Activated naive CD4-positive, alpha-beta T cell treated with anti-CD3 and anti-CD28 coated beads, Interleukin-2, amount 10 ng/mL, durations not matched to agents 7 days and 5 days (primary cell): Measurements from ENCODE around the gene NARS2.
"Not testable (repeated sequence)": the region's sequence is repeated elsewhere in the genome, so short reads cannot be mapped to it uniquely, and the experiment has no call there.

ENCODE experiments used
- CTCF ChIA-PET: fragments of 350-600 bp; sonication (Branson Sonifier 250); formaldehyde crosslinking; loops from one replicate; lab custom pipeline; 2021; ENCODE audit warnings: antibody characterized with exemption; lab: Charles Lee
- DNase-seq: peaks from one replicate; pipeline ENCODE4 v3.0.0-alpha.2; 2020
- H3K27ac Mint-ChIP-seq: one replicate; pipeline ENCODE4 v1.8.0; 2021; ENCODE audit warnings: mild to moderate bottlenecking, moderate library complexity, mixed read lengths
- H3K27me3 Mint-ChIP-seq: one replicate; pipeline ENCODE4 v1.8.0; 2021; ENCODE audit warnings: mild to moderate bottlenecking, mixed read lengths
- H3K36me3 Mint-ChIP-seq: one replicate; pipeline ENCODE4 v1.8.0; 2021; ENCODE audit warnings: mixed read lengths
- H3K4me1 Mint-ChIP-seq: one replicate; pipeline ENCODE4 v1.8.0; 2021; ENCODE audit warnings: mixed read lengths
- H3K4me3 Mint-ChIP-seq: one replicate; pipeline ENCODE4 v1.8.0; 2021; ENCODE audit warnings: mild to moderate bottlenecking, moderate library complexity, mixed read lengths
- H3K9me3 Mint-ChIP-seq: one replicate; pipeline ENCODE4 v1.8.0; 2021; ENCODE audit warnings: mixed read lengths

NARS2 gene

GRCh38 chr11:78564490-78565467 is 9.9 kb downstream of the NARS2 start:
- Mint-ChIP-seq H3K36me3 (peaks cover 22% of the 10 kb centered on the region), H3K9me3 (no peaks in the 10 kb centered on the region), H3K4me1 (peaks cover 45% of the 10 kb centered on the region), H3K4me3 (no peak overlapping the region), H3K27ac (peak overlapping the region; percentile 73), H3K27me3 (no peaks in the 10 kb centered on the region)
- DNase-seq: peak; percentile 52
- CTCF ChIA-PET: interaction anchor here (0.6 to 4.5 kb wide), 35 partner anchors 9 to 946 kb away, joined by 3 to 100 read pairs (median 4); partner anchors contain the start of genes ALG8, GAB2, INTS4 and NARS2

- CTCF ChIA-PET: interaction anchor here (0.6 to 4.5 kb wide), 30 partner anchors 9 to 945 kb away, joined by 3 to 100 read pairs (median 4); partner anchors contain the start of genes ALG8, GAB2, INTS4 and NARS2
- not testable (repeated sequence) for DNase-seq, H3K4me3 Mint-ChIP-seq, H3K9me3 Mint-ChIP-seq, H3K27me3 Mint-ChIP-seq
- Mint-ChIP-seq H3K27ac (peak overlapping the region; percentile 55), H3K36me3 (peaks cover 29% of the 10 kb centered on the region), H3K4me1 (peaks cover 52% of the 10 kb centered on the region)
Observed at GRCh38 chr11:78564037-78564436, 10.6 kb downstream of the NARS2 start.

- not testable (repeated sequence) for DNase-seq, H3K9me3 Mint-ChIP-seq, H3K4me3 Mint-ChIP-seq, H3K27me3 Mint-ChIP-seq, H3K27ac Mint-ChIP-seq
- Mint-ChIP-seq H3K4me1 (peaks cover 54% of the 10 kb centered on the region), H3K36me3 (peaks cover 33% of the 10 kb centered on the region)
- CTCF ChIA-PET: interaction anchor here (1.9 to 4.5 kb wide), 4 partner anchors 10 to 336 kb away, joined by 6 to 100 read pairs (median 50); partner anchors contain the start of genes GAB2 and NARS2
Observed at GRCh38 chr11:78563090-78563489, 11.6 kb downstream of the NARS2 start.

- Mint-ChIP-seq H3K9me3 (no peaks in the 10 kb centered on the region), H3K27me3 (no peaks in the 10 kb centered on the region), H3K4me3 (no peak overlapping the region), H3K36me3 (peaks cover 37% of the 10 kb centered on the region), H3K4me1 (peaks cover 55% of the 10 kb centered on the region), H3K27ac (peak overlapping the region; percentile 76)
- no peak for DNase-seq
- CTCF ChIA-PET: interaction anchor here (0.6 kb wide), 1 partner anchor 145 kb away, joined by 3 read pairs; no protein-coding TSS in a partner anchor
Observed at GRCh38 chr11:78562398-78562797, 12.3 kb downstream of the NARS2 start.

- Mint-ChIP-seq H3K4me1 (peaks cover 65% of the 10 kb centered on the region), H3K4me3 (peak overlapping the region; percentile 37), H3K36me3 (peaks cover 45% of the 10 kb centered on the region), H3K27ac (peak overlapping the region; percentile 87), H3K9me3 (peaks cover 3% of the 10 kb centered on the region), H3K27me3 (no peaks in the 10 kb centered on the region)
- CTCF ChIA-PET: interaction anchor here (1.5 to 1.6 kb wide), 2 partner anchors 133 to 140 kb away, joined by 3 to 6 read pairs; no protein-coding TSS in a partner anchor
- no peak for DNase-seq
Observed at GRCh38 chr11:78560826-78561484, 13.7 kb downstream of the NARS2 start.

GRCh38 chr11:78560153-78560552 is 14.5 kb downstream of the NARS2 start:
- CTCF ChIA-PET: interaction anchor here (1.5 to 1.6 kb wide), 2 partner anchors 132 to 139 kb away, joined by 3 to 6 read pairs; no protein-coding TSS in a partner anchor
- Mint-ChIP-seq H3K9me3 (peaks cover 8% of the 10 kb centered on the region), H3K27ac (peak overlapping the region; percentile 87), H3K4me3 (no peak overlapping the region), H3K4me1 (peaks cover 69% of the 10 kb centered on the region), H3K36me3 (peaks cover 45% of the 10 kb centered on the region), H3K27me3 (no peaks in the 10 kb centered on the region)
- DNase-seq: no peak

GRCh38 chr11:78557236-78557635 is 17.4 kb downstream of the NARS2 start:
- DNase-seq: no peak
- H3K27ac Mint-ChIP-seq: no peak overlapping the region
- CTCF ChIA-PET: interaction anchor here (0.6 kb wide), 1 partner anchor 68 kb away, joined by 3 read pairs; no protein-coding TSS in a partner anchor
- peaks cover 8% of the 10 kb centered on the region for H3K9me3 Mint-ChIP-seq
- H3K4me3 Mint-ChIP-seq: no peak overlapping the region
- H3K36me3 Mint-ChIP-seq: peaks cover 55% of the 10 kb centered on the region
- no peaks in the 10 kb centered on the region for H3K27me3 Mint-ChIP-seq
- H3K4me1 Mint-ChIP-seq: peaks cover 51% of the 10 kb centered on the region

- H3K4me3 Mint-ChIP-seq: no peak overlapping the region
- peaks cover 60% of the 10 kb centered on the region for H3K36me3 Mint-ChIP-seq
- no peak overlapping the region for H3K27ac Mint-ChIP-seq
- no peak for DNase-seq
- H3K4me1 Mint-ChIP-seq: peaks cover 35% of the 10 kb centered on the region
- CTCF ChIA-PET: interaction anchor here (2.0 kb wide), 1 partner anchor 9 kb away, joined by 5 read pairs; no protein-coding TSS in a partner anchor
- H3K27me3 Mint-ChIP-seq: no peaks in the 10 kb centered on the region
- peaks cover 8% of the 10 kb centered on the region for H3K9me3 Mint-ChIP-seq
Observed at GRCh38 chr11:78555592-78555991, 19.1 kb downstream of the NARS2 start.

GRCh38 chr11:78552881-78553280 is 21.8 kb downstream of the NARS2 start:
- CTCF ChIA-PET: interaction anchor here (0.8 to 2.0 kb wide), 2 partner anchors 11 to 22 kb away, joined by 4 to 6 read pairs; partner anchors contain the start of gene NARS2
- no peaks in the 10 kb centered on the region for H3K27me3 Mint-ChIP-seq
- H3K27ac Mint-ChIP-seq: no peak overlapping the region
- peaks cover 8% of the 10 kb centered on the region for H3K9me3 Mint-ChIP-seq
- H3K4me3 Mint-ChIP-seq: no peak overlapping the region
- peaks cover 47% of the 10 kb centered on the region for H3K36me3 Mint-ChIP-seq
- no peak for DNase-seq
- peaks cover 20% of the 10 kb centered on the region for H3K4me1 Mint-ChIP-seq

GRCh38 chr11:78552139-78552538 is 22.5 kb downstream of the NARS2 start:
- not testable (repeated sequence) for H3K4me3 Mint-ChIP-seq, H3K27me3 Mint-ChIP-seq, H3K9me3 Mint-ChIP-seq, DNase-seq, H3K27ac Mint-ChIP-seq
- H3K4me1 Mint-ChIP-seq: peaks cover 19% of the 10 kb centered on the region
- CTCF ChIA-PET: interaction anchor here (2.0 kb wide), 1 partner anchor 12 kb away, joined by 6 read pairs; no protein-coding TSS in a partner anchor
- H3K36me3 Mint-ChIP-seq: peaks cover 44% of the 10 kb centered on the region

- Mint-ChIP-seq H3K4me1 (peaks cover 11% of the 10 kb centered on the region), H3K4me3 (no peak overlapping the region), H3K27me3 (no peaks in the 10 kb centered on the region), H3K9me3 (peaks cover 6% of the 10 kb centered on the region), H3K27ac (no peak overlapping the region), H3K36me3 (peaks cover 35% of the 10 kb centered on the region)
- no peak for DNase-seq
- CTCF ChIA-PET: interaction anchor here (2.1 kb wide), 1 partner anchor 13 kb away, joined by 6 read pairs; no protein-coding TSS in a partner anchor
Observed at GRCh38 chr11:78551066-78551465, 23.6 kb downstream of the NARS2 start.

- no peak overlapping the region for H3K27ac Mint-ChIP-seq
- H3K27me3 Mint-ChIP-seq: no peaks in the 10 kb centered on the region
- peaks cover 3% of the 10 kb centered on the region for H3K4me1 Mint-ChIP-seq
- no peaks in the 10 kb centered on the region for H3K9me3 Mint-ChIP-seq
- CTCF ChIA-PET: interaction anchor here (1.4 to 2.1 kb wide), 2 partner anchors 15 to 25 kb away, joined by 3 to 6 read pairs; no protein-coding TSS in a partner anchor
- H3K4me3 Mint-ChIP-seq: no peak overlapping the region
- no peak for DNase-seq
- H3K36me3 Mint-ChIP-seq: peaks cover 28% of the 10 kb centered on the region
Observed at GRCh38 chr11:78549624-78550409, 24.8 kb downstream of the NARS2 start.
